UCSD-AML1 (cell line): ENCODE data around the gene C2orf76.
"Not testable (repeated sequence)": the region's sequence is repeated elsewhere in the genome, so short reads cannot be mapped to it uniquely, and the experiment has no call there.

Experiments used
- DNase-seq: peaks from one replicate; lab custom pipeline; 2025; ENCODE audit not compliant: unreplicated experiment; lab: John Stamatoyannopoulos, UW

C2orf76 gene

GRCh38 chr2:119301413-119301812, 65.2 kb downstream of the C2orf76 start:
- no peak for DNase-seq

DNA sequence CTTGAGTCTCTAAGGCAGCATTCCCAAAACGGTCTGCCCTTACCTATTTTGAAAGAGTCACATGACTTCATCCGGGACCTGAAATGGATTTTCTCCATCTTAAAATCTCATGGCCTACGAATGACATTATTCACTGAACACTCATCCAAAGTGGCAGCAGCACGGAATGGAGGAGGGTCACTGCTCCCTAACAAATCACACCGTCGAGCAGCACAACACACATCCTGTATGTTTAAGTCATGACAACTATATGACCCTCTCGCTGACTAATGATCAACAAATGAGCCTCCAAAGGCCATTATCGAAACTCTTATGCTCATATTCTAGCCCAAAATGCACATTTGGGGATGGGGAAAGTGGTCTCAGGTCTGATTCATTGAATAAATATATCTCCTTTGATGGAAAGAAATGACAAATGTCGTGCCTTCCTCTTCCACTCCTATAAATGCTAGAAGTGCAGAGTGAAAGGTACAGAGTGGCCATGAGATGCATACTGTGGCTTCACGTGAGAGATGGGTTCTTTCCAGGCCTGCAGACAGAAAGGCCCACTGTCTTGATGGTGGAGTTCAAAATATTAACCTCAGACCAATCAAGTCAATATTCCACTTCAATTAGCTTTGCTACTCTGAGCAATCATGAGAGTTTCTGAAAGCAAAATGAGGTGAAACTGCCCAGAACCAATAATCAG, 70.8 kb downstream of the C2orf76 start:
- no peak for DNase-seq

DNA sequence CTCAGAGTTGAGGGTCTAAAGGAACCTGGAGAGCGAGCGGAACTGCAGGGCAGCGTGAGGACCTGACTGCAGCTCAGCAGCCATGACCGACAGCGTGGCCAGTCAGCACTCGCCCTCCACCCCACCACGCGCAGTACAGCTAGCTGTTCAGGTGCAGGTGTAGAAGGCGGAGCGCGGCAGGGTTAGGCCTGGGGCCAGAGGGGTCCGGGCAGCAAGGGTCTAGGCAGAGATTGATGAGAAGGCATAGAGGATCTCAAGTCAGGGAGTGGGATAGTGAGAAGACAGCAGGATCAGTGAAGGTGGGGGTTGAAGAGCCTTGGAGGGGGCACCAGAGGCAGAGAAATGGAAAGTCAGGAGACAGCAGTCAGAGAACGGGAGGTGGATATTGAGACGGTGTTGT, 72.0 kb downstream of the C2orf76 start:
- DNase-seq: no peak

DNA sequence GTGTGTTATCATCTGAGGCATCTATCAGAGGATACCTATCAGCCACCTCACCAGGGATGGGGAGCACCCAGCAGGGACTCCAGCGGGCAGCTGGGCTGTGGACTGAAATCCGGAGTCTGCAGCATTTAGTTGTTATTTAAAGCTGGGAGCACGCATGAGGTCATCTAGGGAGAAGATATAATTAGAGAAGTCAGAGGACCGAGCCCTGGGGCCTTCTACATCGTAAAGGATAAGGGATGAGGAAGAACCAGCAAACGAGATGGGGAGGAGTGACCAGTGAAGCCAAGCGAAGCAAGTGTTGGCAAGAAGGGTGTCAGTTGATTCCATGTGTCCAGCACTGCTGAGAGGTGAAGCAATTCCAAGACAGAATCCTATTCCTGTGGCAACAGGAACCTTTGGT, 72.7 kb downstream of the C2orf76 start:
- DNase-seq: no peak

- no peak for DNase-seq
Observed at GRCh38 chr2:119293254-119293653, 73.4 kb downstream of the C2orf76 start.

DNA sequence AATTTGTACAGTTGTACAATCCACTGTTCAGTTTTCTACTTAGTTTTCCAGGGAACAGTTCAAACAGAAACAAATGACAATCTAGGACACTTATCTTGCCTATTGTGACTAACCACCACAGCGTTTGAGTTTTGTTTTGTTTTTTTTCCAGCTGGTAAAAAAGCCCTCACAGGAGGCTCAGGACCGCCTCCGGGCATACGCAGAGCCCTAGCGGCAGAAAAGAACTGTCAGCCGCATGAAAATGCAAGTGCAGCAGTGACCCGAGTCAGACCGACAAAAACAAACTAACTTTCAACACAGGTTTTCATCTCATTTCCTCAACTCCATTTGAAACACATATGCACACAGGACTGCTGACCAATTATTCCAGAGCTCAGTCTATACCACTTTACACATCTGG, 74.4 kb downstream of the C2orf76 start:
- DNase-seq: no peak

- DNase-seq: no peak
Observed at GRCh38 chr2:119291588-119292167, 75.0 kb downstream of the C2orf76 start.

- peak; percentile 74 for DNase-seq
Observed at GRCh38 chr2:119290859-119291587, 75.6 kb downstream of the C2orf76 start.

DNA sequence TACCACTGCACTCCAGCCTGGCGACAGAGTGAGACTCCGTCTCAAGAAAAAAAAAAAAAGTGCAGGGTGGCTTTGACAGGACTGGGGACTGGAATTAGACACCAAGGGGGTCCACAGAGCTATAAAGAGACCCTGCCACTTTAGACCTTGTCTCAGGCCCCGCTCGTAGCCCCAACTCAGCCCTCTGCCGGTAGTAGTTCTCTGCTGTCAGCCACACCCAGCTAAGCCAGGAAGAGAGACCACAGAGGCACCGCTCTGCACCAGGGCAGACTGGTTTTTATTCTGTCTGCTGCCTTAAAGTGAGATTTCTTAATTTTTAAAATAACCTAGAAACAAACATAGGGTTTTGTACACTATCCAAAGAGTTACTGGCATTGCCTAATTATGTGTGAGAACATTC, 77.0 kb downstream of the C2orf76 start:
- no peak for DNase-seq

- DNase-seq: no peak
Observed at GRCh38 chr2:119289093-119289492, 77.5 kb downstream of the C2orf76 start.

DNA sequence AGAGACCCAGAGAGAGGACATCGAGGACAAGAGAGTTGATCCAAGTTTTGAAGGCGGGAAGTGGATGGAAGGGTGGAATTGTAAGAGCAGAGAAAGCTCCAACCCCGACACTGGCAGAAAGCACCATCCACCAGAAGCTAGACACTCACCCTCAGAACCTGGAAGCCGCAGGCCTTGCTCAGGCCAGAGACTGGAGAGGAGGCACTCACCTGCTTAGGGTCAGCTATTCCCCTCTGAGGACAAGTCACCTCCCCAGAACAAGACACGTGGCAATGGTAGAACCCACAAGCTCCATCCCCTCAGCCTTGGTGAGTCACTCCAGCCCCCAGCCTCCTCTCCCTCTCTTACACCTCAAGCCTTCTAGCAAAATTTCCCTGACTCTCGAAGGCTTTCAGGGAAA, 78.1 kb downstream of the C2orf76 start:
- DNase-seq: no peak

DNA sequence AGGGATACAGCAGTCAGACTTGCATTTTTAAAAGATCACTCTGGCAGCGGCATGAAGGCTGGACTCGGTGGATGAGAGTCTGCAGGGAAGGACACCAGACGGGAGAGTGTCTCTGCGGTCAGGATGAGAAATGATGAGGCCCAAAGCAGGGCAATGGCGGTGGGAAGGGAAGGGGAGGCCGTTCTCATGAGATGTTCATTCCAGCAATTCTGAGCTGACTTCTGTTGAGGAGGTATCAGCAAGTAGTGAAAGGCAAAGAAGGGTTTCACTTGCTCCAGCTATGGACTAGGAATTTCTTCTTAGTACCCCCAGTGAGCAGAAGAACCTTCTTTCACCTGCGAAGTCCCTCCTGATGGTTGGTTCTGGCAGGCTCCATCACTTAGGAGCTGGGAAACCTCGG, 80.0 kb downstream of the C2orf76 start:
- no peak for DNase-seq

DNA sequence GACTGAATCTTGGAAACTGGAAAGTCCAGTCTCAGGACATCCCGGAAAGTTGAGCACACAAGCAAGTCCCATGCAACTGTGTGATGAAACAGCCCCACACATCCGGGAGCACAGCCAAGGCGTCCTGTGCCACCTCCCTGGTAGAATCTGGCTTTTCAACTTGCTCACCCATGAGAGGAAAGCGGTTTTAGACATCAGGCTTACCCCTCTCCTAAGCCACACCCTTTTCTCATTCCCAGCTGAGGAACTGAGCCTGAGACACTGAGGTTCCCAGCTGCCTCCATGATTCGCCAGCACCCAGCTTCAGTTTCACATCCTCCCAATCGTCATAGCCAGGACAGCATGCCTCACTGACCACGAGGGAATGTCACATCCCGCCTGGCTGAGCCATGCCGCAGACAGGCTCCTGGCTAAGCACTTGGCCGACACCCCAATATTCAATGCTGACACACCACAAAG, 82.7 kb downstream of the C2orf76 start:
- no peak for DNase-seq

- DNase-seq: no peak
Observed at GRCh38 chr2:119282996-119283511, 83.6 kb downstream of the C2orf76 start.

- DNase-seq: no peak
Observed at GRCh38 chr2:119282146-119282995, 84.3 kb downstream of the C2orf76 start.

GRCh38 chr2:119280680-119281079, 86.0 kb downstream of the C2orf76 start:
- DNase-seq: no peak

- DNase-seq: no peak
Observed at GRCh38 chr2:119279666-119280065, 87.0 kb downstream of the C2orf76 start.

DNA sequence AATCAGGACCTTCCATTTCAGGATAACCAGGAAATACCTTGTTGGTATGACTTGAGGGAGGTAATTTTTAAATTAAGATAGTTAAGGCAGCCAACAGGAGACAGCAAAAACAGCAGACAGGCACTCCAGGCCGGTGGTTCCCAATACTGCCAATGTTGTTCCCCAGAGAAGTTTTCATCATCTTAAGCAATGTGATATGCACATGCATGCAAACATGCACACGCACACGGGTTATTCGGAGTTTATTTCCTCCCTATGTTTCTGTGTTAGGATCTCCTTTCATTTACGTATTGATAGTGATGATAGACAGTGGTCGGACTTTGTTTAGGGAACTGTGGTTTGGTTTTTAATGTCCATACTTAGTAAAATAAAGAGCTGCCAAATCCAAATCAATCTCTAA, 87.7 kb downstream of the C2orf76 start:
- no peak for DNase-seq

DNA sequence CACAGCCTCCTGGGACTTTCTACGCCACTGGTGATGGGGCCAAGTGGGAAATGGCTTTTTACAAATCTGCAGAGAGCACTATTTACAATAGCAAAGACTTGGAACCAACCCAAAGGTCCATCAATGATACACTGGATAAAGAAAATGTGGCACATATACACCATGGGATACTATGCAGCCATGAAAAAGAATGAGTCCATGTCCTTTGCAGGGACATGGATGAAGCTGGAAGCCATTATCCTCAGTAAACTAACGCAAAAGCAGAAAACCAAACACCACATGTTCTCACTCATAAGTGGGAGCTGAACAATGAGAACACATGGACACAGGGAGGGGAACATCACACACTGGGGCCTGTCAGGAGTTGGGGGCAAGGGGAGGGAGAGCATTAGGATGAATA, 88.2 kb downstream of the C2orf76 start:
- DNase-seq: not testable (repeated sequence)

GRCh38 chr2:119276864-119277263, 89.8 kb downstream of the C2orf76 start:
- DNase-seq: no peak

DNA sequence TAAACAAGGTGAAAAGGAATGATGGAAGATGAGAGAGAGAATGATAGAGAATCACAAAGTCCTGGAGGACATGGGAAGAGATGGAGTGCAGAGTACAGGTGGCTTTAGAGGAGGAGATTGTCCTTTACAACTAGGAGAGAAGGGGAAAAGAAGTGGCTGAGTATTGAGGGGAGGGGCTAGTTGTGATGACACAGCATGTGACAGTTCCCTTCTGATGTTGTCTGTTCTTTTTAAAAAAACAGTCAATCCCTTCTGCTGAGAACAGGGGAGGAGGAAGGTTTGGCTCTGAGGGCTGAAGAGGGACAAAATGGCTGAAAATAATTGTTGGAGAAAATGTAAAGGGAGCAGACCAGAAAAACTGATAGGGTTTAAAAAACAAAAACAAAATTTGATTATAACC, 99.0 kb downstream of the C2orf76 start:
- no peak for DNase-seq
